Nephron (organoid): Measurements from ENCODE around the gene BCO2.
A peak's percentile ranks its signal among the peaks of the same experiment; 100 is the strongest.

Source experiments
- H3K27ac Mint-ChIP-seq, 3 experiments: 2 replicates each; pipeline ENCODE4 v1.8.0; 2020; ENCODE audit warnings: mixed read lengths in 3 of 3, mild to moderate bottlenecking in 2 of 3, moderate library complexity in 1 of 3
- H3K27me3 Mint-ChIP-seq: 2 replicates; pipeline ENCODE4 v1.8.0; 2021; ENCODE audit warnings: low read depth, mild to moderate bottlenecking, moderate library complexity, mixed read lengths
- H3K36me3 Mint-ChIP-seq: 2 replicates; pipeline ENCODE4 v1.8.0; 2020; ENCODE audit warnings: low read depth, mixed read lengths
- H3K4me1 Mint-ChIP-seq: 2 replicates; pipeline ENCODE4 v1.8.0; 2020; ENCODE audit warnings: mixed read lengths
- H3K4me3 Mint-ChIP-seq, 3 experiments: 2 replicates each; pipeline ENCODE4 v1.8.0; 2020; ENCODE audit warnings: mild to moderate bottlenecking in 3 of 3, mixed read lengths in 3 of 3, moderate library complexity in 2 of 3
- H3K9me3 Mint-ChIP-seq: 2 replicates; pipeline ENCODE4 v1.8.0; 2020; ENCODE audit warnings: mixed read lengths
- TF ChIP-seq, protein P1 (sequence below), 3 experiments: fragments of 200-600 bp; sonication (generic); IDR thresholded peaks; one replicate each; pipeline ENCODE4 v1.5.0; 2021; ENCODE audit warnings: antibody characterized with exemption in 3 of 3; ENCODE audit not compliant: unreplicated experiment in 3 of 3

The BCO2 gene

DNA sequence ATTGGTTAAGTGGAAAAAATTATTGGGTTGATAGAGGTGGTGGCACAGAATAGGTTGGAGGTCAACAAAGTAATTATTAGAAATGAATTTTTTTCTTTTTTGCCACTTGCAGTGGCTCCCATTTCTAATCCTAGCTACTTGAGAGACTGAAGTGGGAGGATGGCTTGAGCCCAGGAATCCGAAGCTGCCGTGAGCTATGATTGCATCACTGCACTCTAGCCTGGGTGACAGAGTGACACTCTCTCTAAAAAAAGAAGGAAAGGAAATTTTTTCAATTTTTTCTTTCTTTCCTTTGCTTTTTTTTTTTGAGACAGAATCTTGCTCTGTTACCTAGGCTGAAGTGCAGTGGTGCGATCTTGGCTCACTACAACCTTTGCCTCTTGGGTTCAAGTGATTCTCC is 2.2 kb upstream of the BCO2 start:
- TF ChIP-seq, protein P1, sequence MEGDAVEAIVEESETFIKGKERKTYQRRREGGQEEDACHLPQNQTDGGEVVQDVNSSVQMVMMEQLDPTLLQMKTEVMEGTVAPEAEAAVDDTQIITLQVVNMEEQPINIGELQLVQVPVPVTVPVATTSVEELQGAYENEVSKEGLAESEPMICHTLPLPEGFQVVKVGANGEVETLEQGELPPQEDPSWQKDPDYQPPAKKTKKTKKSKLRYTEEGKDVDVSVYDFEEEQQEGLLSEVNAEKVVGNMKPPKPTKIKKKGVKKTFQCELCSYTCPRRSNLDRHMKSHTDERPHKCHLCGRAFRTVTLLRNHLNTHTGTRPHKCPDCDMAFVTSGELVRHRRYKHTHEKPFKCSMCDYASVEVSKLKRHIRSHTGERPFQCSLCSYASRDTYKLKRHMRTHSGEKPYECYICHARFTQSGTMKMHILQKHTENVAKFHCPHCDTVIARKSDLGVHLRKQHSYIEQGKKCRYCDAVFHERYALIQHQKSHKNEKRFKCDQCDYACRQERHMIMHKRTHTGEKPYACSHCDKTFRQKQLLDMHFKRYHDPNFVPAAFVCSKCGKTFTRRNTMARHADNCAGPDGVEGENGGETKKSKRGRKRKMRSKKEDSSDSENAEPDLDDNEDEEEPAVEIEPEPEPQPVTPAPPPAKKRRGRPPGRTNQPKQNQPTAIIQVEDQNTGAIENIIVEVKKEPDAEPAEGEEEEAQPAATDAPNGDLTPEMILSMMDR (IDR thresholded peaks at IDR 0.05; ENCODE audit: unreplicated experiment in 3 of 3): no peak
- H3K36me3 Mint-ChIP-seq: no peaks in the 10 kb centered on the region
- H3K27me3 Mint-ChIP-seq: no peaks in the 10 kb centered on the region
- peak overlapping the region in 1 of 3 experiments; percentile 2 for H3K4me3 Mint-ChIP-seq
- peaks cover 24% of the 10 kb centered on the region for H3K4me1 Mint-ChIP-seq
- H3K9me3 Mint-ChIP-seq: no peaks in the 10 kb centered on the region
- no peak overlapping the region for H3K27ac Mint-ChIP-seq

DNA sequence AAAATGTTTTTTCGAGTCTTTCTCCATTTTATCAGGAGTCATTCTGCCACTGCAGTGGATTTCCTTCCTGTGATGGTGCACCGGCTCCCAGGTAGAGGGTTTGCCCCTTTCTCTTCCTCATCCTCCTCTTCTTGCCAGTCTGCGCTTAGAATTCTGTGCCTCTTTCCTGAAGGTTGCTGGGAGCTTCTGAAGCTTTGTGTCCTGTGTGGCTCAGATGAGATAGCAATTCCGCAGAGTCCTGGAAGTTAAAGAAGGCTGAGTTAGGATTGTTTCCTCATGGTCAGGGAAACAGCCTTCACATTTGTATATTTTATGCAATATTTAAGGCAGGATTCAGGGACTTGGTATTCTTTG is 264 bp downstream of the BCO2 start:
- peak overlapping the region; percentile 75 to 83 (median 77) for H3K4me3 Mint-ChIP-seq
- H3K27me3 Mint-ChIP-seq: no peaks in the 10 kb centered on the region
- no peaks in the 10 kb centered on the region for H3K9me3 Mint-ChIP-seq

DNA sequence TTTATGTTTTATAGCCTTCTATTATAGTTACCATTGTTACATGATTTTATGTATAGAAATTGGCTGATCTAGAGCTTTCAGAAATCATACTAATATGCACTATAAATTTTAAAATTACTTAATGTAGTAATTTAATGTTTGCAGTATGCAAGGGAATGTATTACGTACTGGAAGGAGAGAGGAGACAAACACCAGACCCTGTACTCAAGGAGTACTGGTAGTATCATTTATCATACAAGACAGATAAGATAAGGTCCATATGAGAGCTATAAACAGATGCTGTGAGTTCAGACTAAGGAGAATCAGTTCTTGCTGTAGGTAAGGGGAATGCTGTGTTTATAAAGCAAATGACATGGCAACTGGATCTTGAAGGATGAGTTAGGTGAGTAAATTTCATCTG is 765 bp downstream of the BCO2 start:
- no peaks in the 10 kb centered on the region for H3K36me3 Mint-ChIP-seq
- H3K4me3 Mint-ChIP-seq: peak overlapping the region in 2 of 3 experiments; percentile 77 to 83
- H3K27me3 Mint-ChIP-seq: no peaks in the 10 kb centered on the region
- H3K27ac Mint-ChIP-seq: peak overlapping the region in 2 of 3 experiments; percentile 54 to 67
- peaks cover 24% of the 10 kb centered on the region for H3K4me1 Mint-ChIP-seq
- H3K9me3 Mint-ChIP-seq: peaks cover 2% of the 10 kb centered on the region
- TF ChIP-seq, protein P1 (IDR thresholded peaks at IDR 0.05; ENCODE audit: unreplicated experiment in 3 of 3): no peak

More for the DNA sequence above, 264 bp downstream of the BCO2 start:
- Mint-ChIP-seq H3K27ac (peak overlapping the region; percentile 54 to 93 (median 67)), H3K36me3 (no peaks in the 10 kb centered on the region), H3K4me1 (peaks cover 24% of the 10 kb centered on the region)
- TF ChIP-seq, protein P1 (IDR thresholded peaks at IDR 0.05; ENCODE audit: unreplicated experiment in 3 of 3): no peak

DNA sequence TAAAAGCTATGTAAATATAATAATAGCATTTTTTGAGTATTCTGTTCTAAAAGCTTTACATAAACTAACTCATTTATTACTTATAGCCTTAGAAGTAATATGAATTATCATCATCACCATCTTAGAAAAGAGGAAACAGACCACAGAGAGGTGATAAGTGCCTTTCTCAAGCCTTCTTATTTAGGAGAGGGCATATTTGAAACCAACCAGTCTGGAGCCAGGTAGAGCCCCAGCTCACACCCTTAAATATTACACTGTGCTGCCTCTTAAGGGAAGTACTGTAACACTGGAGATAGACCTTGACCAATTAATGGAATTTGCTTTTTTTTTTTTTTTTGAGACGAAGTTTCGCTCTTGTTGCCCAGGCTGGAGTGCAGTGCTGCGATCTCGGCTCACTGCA is 2.3 kb downstream of the BCO2 start:
- no peaks in the 10 kb centered on the region for H3K27me3 Mint-ChIP-seq
- no peaks in the 10 kb centered on the region for H3K36me3 Mint-ChIP-seq
- no peak overlapping the region for H3K4me3 Mint-ChIP-seq
- TF ChIP-seq, protein P1 (IDR thresholded peaks at IDR 0.05; ENCODE audit: unreplicated experiment in 3 of 3): no peak
- H3K9me3 Mint-ChIP-seq: peaks cover 2% of the 10 kb centered on the region
- H3K4me1 Mint-ChIP-seq: peaks cover 24% of the 10 kb centered on the region
- no peak overlapping the region for H3K27ac Mint-ChIP-seq

DNA sequence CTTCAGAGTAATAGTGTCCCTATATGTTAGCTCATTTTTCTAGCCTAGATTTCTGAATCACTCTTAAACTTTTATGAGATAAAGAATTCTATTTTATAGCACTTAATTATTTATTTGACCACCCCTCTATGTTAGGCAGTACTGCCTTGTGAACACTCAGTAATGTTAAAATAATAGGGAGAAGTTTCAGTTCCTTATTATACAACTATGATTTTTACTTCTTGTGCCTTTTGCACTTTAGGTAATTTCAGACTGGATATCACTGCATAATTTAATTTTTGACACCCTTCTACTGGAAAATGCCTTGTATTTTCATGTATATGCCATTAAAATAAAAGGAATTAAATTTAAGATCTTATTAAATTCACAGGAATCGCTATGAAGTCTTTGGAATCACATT is 3.1 kb downstream of the BCO2 start:
- H3K27me3 Mint-ChIP-seq: no peaks in the 10 kb centered on the region

DNA sequence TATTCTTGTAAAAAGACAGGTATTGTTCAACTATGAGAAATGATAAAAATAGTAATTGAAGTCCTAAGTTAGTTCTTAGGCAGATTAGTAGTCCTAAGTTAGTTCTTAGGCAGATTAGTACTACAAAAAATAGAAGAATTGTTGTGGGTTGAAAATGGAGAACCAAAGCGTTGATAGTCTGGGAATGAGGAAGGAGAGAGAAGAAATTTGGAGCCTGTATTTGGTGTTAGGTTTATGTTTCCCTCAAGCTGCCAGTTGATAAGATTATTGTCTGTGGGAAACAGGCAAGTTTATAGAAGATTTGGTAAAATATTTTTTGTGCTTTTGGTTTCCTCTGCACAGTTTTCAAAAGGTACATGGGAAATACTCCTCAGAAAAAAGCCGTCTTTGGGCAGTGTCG is 3.6 kb downstream of the BCO2 start:
- Mint-ChIP-seq H3K4me1 (peaks cover 24% of the 10 kb centered on the region), H3K9me3 (peaks cover 2% of the 10 kb centered on the region), H3K27ac (no peak overlapping the region), H3K36me3 (no peaks in the 10 kb centered on the region), H3K27me3 (no peaks in the 10 kb centered on the region), H3K4me3 (no peak overlapping the region)
- TF ChIP-seq, protein P1 (IDR thresholded peaks at IDR 0.05; ENCODE audit: unreplicated experiment in 3 of 3): no peak

More for the DNA sequence above, 3.1 kb downstream of the BCO2 start:
- no peak overlapping the region for H3K27ac Mint-ChIP-seq
- H3K4me1 Mint-ChIP-seq: peaks cover 24% of the 10 kb centered on the region
- TF ChIP-seq, protein P1 (IDR thresholded peaks at IDR 0.05; ENCODE audit: unreplicated experiment in 3 of 3): no peak
- no peak overlapping the region for H3K4me3 Mint-ChIP-seq
- H3K36me3 Mint-ChIP-seq: no peaks in the 10 kb centered on the region
- H3K9me3 Mint-ChIP-seq: peaks cover 2% of the 10 kb centered on the region
